ENCODE measurements around the gene SCLY. TPM values are rescaled to one million over a fixed set of nuclear protein-coding genes. Genes with fewer than 3 reads are reported as not detected.

SCLY gene
- total RNA-seq, 1 donor from 2014 or later = 109 TPM

GRCh38 chr2:238134393-238134785 lies 73.6 kb downstream of the SCLY start:
- intact Hi-C loops (cut with micrococcal nuclease) = no loop called here
- no peak overlapping the region for H3K27ac Mint-ChIP-seq

GRCh38 chr2:238135601-238136150 lies 74.9 kb downstream of the SCLY start:
- no peak for DNase-seq (ENCODE audit: low spot score)
- no peaks in the 10 kb centered on the region for H3K36me3 Mint-ChIP-seq (ENCODE audit: low read depth)
- H3K4me1 Mint-ChIP-seq (ENCODE audit: low read depth) = no peaks in the 10 kb centered on the region
- no peaks in the 10 kb centered on the region for H3K9me3 Mint-ChIP-seq
- intact Hi-C loops (cut with micrococcal nuclease) = loop anchor here (5.0 kb wide), 1 partner anchor 278 kb away; the partner anchor contains the start of gene RAMP1
- no peak overlapping the region for H3K27ac Mint-ChIP-seq
- H3K4me3 Mint-ChIP-seq = no peak overlapping the region
- peaks cover 2% of the 10 kb centered on the region for H3K27me3 Mint-ChIP-seq (ENCODE audit: insufficient read depth)

More at GRCh38 chr2:238134393-238134785, 73.6 kb downstream of the SCLY start:
- Mint-ChIP-seq H3K4me1 (ENCODE audit: low read depth) (no peaks in the 10 kb centered on the region), H3K27me3 (ENCODE audit: insufficient read depth) (peaks cover 2% of the 10 kb centered on the region), H3K9me3 (no peaks in the 10 kb centered on the region), H3K4me3 (no peak overlapping the region), H3K36me3 (ENCODE audit: low read depth) (no peaks in the 10 kb centered on the region)
- no peak for DNase-seq (ENCODE audit: low spot score)

- H3K27me3 Mint-ChIP-seq (ENCODE audit: insufficient read depth) = peaks cover 2% of the 10 kb centered on the region
- H3K9me3 Mint-ChIP-seq = no peaks in the 10 kb centered on the region
- intact Hi-C loops (cut with micrococcal nuclease) = loop anchor here (5.0 kb wide), 1 partner anchor 280 kb away; the partner anchor contains the start of gene RAMP1
- H3K4me3 Mint-ChIP-seq = no peak overlapping the region
- peaks cover 5% of the 10 kb centered on the region for H3K4me1 Mint-ChIP-seq (ENCODE audit: low read depth)
- no peak for DNase-seq (ENCODE audit: low spot score)
- H3K36me3 Mint-ChIP-seq (ENCODE audit: low read depth) = no peaks in the 10 kb centered on the region
- H3K27ac Mint-ChIP-seq = no peak overlapping the region
Measured at GRCh38 chr2:238136820-238137537, 76.2 kb downstream of the SCLY start.

GRCh38 chr2:238137885-238138284 lies 77.1 kb downstream of the SCLY start:
- no peak for DNase-seq (ENCODE audit: low spot score)
- Mint-ChIP-seq H3K4me3 (no peak overlapping the region), H3K27me3 (ENCODE audit: insufficient read depth) (peaks cover 2% of the 10 kb centered on the region), H3K9me3 (no peaks in the 10 kb centered on the region), H3K36me3 (ENCODE audit: low read depth) (no peaks in the 10 kb centered on the region), H3K4me1 (ENCODE audit: low read depth) (peaks cover 6% of the 10 kb centered on the region), H3K27ac (no peak overlapping the region)
- intact Hi-C loops (cut with micrococcal nuclease) = loop anchor here (5.0 kb wide), 1 partner anchor 281 kb away; the partner anchor contains the start of gene RAMP1

DNA sequence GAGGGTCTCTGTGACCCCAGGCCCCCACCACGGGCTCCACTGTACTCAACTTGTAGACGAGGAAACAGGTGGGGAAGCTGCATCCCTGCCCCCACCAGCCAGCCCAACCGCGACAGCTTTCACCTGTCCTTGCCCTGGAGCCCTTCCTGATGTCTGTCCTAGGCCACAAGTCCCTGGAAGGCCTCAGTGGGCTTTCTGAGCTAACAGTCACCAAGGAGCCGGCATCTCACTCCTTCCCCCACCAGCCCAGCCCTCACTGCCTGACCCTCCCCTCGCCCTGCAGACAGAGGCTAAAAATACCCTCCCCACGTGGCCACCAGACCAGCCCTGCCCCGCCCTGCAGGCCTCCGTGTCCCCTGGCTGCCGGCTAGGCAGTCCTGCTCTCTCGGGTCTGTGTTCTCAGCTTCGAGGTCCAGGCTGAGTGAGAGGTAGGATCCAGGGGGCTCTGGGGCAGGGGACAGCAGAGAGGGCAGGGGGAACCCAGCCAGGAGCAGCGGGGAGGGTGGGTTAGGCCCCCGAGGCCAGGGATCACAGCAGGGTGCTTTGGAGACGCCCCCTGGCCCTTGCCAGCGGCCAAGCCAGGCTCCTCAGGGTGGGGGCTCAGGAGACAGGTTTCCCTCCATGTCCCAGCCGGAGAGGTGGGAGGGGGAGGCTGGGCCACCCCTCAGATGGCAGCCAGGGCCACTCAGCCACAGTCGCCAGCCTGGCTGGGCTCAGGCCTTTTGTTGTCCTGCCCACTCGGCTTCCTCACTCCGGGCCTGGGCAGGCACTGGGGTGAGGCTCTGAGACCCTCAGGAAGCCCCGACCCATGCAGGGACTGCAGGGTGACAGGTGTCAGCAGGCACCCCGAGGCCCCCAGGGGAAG lies 77.8 kb downstream of the SCLY start, which contains the start of gene KLHL30:
Gene KLHL30, plus strand, starts transcription at position 338 of the 865 bp plus-strand sequence. CDS start 2,087 bp downstream, outside the sequence.
- Mint-ChIP-seq H3K36me3 (ENCODE audit: low read depth) (no peaks in the 10 kb centered on the region), H3K9me3 (no peaks in the 10 kb centered on the region), H3K4me1 (ENCODE audit: low read depth) (peaks cover 6% of the 10 kb centered on the region), H3K27me3 (ENCODE audit: insufficient read depth) (peaks cover 2% of the 10 kb centered on the region), H3K27ac (no peak within 1 kb of the TSS), H3K4me3 (no peak within 1 kb of the TSS)
- DNase-seq (ENCODE audit: low spot score) = no peak
- intact Hi-C loops (cut with micrococcal nuclease) = loop anchor here (1.0 to 5.0 kb wide), 2 partner anchors 170 to 281 kb away; partner anchors contain the start of gene RAMP1

GRCh38 chr2:238139196-238140039 lies 78.6 kb downstream of the SCLY start:
- DNase-seq (ENCODE audit: low spot score) = no peak
- intact Hi-C loops (cut with micrococcal nuclease) = loop anchor here (1.0 to 5.0 kb wide), 2 partner anchors 171 to 282 kb away; partner anchors contain the start of gene RAMP1
- no peaks in the 10 kb centered on the region for H3K9me3 Mint-ChIP-seq
- peaks cover 6% of the 10 kb centered on the region for H3K4me1 Mint-ChIP-seq (ENCODE audit: low read depth)
- no peak overlapping the region for H3K27ac Mint-ChIP-seq
- H3K36me3 Mint-ChIP-seq (ENCODE audit: low read depth) = no peaks in the 10 kb centered on the region
- peaks cover 2% of the 10 kb centered on the region for H3K27me3 Mint-ChIP-seq (ENCODE audit: insufficient read depth)
- H3K4me3 Mint-ChIP-seq = no peak overlapping the region

DNA sequence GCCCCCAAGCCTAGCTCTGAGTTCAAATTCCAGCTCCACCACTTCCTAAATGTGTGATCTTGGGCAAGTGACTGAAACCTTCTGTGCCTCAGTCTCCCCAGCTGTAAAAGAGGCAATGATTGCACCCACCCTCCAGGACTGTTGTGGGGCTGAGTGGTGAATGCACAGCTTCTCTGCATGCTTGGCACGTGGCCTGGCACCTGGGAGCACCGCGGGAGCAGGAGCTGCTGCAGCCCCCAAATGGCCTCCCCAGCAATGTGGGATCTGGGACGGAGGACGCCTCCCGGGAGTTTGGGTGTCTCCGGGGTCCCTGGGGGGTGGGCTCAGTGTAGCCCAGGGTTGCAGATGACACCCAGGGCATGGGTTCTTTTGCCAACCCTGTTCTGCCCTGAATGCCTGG lies 79.2 kb downstream of the SCLY start:
- no peaks in the 10 kb centered on the region for H3K36me3 Mint-ChIP-seq (ENCODE audit: low read depth)
- no peaks in the 10 kb centered on the region for H3K9me3 Mint-ChIP-seq
- no peak for DNase-seq (ENCODE audit: low spot score)
- no peak overlapping the region for H3K27ac Mint-ChIP-seq
- peaks cover 6% of the 10 kb centered on the region for H3K4me1 Mint-ChIP-seq (ENCODE audit: low read depth)
- no peak overlapping the region for H3K4me3 Mint-ChIP-seq
- H3K27me3 Mint-ChIP-seq (ENCODE audit: insufficient read depth) = peaks cover 2% of the 10 kb centered on the region
- intact Hi-C loops (cut with micrococcal nuclease) = no loop called here

GRCh38 chr2:238140721-238141540 lies 80.1 kb downstream of the SCLY start:
- Mint-ChIP-seq H3K36me3 (ENCODE audit: low read depth) (no peaks in the 10 kb centered on the region), H3K9me3 (no peaks in the 10 kb centered on the region), H3K27me3 (ENCODE audit: insufficient read depth) (peaks cover 2% of the 10 kb centered on the region), H3K4me1 (ENCODE audit: low read depth) (peaks cover 6% of the 10 kb centered on the region), H3K4me3 (no peak overlapping the region), H3K27ac (no peak overlapping the region)
- DNase-seq (ENCODE audit: low spot score) = no peak
- intact Hi-C loops (cut with micrococcal nuclease) = no loop called here

DNA sequence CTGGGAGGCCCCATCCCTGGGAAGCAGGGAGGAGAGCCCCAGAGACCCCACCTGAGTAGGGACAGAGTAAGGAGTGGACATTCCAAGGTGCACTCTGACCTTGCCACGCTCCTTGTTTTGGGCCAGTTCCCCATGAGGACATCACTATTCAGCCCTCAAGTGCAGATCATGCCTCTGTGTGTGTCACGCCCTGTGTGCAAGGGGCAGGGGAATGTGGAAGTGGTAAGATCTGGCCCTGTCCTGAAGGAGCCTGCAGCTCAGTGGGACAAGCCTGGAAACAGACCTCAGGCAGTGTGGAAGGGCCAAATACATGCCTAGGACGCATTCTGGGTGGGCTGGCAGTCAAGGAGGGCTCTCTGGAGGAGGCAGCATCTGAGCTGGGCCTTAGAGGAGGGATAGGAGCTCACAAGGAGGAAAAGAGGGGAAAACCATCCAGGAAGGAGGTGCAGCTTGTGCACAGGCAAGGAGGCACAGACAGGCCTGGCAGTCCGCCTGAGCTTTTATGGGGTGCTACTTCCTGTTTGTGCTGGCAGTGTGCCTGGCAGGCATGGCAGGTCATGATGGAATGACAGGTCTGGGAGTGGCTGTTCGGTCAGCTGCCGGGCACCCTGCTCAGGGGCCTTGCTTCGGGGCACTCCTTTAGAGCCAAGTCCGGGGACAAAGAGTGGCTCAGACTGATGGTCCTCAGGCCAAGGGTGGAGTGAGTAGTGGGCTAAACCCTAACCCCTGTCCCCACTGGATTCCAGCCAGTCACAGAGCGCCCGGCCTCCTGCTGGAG lies 80.9 kb downstream of the SCLY start:
- Mint-ChIP-seq H3K36me3 (ENCODE audit: low read depth) (no peaks in the 10 kb centered on the region), H3K9me3 (no peaks in the 10 kb centered on the region), H3K4me1 (ENCODE audit: low read depth) (peaks cover 6% of the 10 kb centered on the region), H3K27me3 (ENCODE audit: insufficient read depth) (no peaks in the 10 kb centered on the region), H3K27ac (no peak overlapping the region), H3K4me3 (no peak overlapping the region)
- intact Hi-C loops (cut with micrococcal nuclease) = no loop called here
- DNase-seq (ENCODE audit: low spot score) = no peak

DNA sequence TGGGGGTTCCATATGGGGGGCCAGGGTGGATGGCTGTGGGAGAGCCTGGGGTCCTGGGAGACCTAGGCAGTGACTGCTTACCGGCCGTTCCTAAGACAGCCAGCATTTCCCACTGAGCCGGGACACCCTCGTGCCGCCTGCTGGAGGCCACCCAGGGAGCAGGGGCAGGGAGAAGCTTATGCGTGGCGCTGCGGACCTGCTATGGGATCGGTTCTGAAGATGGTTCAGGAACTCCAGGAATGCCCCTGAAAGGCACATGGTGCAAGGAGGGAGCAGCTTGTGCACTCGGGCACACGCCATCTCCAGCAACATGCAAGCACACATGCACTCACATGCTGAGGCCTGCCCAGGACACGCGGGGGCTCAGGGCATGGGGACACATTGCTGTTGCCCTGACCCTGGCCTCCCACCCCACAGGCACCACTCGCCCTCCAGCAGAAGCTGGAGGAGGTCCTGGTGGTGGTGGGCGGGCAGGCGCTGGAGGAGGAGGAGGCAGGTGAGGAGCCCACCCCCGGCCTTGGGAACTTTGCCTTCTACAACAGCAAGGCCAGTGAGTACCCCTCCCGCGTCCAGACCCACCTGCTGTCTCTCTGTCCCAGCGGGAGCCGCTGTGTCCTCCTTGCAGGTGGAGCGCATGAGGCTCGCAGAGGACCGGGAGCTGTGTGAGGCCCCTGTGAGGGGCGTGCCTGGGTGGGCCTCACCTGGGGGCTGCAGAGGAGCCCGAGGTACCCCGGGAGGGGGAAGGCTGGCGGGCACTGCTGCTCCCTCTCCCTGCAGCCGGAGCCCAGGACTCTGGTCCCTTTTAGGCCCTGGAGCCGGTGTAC lies 81.8 kb downstream of the SCLY start:
- H3K36me3 Mint-ChIP-seq (ENCODE audit: low read depth) = no peaks in the 10 kb centered on the region
- DNase-seq (ENCODE audit: low spot score) = no peak
- no peak overlapping the region for H3K4me3 Mint-ChIP-seq
- H3K27ac Mint-ChIP-seq = no peak overlapping the region
- intact Hi-C loops (cut with micrococcal nuclease) = no loop called here
- H3K4me1 Mint-ChIP-seq (ENCODE audit: low read depth) = peaks cover 6% of the 10 kb centered on the region
- H3K9me3 Mint-ChIP-seq = no peaks in the 10 kb centered on the region
- no peaks in the 10 kb centered on the region for H3K27me3 Mint-ChIP-seq (ENCODE audit: insufficient read depth)

Measured in activated T-helper 1 cell treated with anti-CD3 and anti-CD28 coated beads, Interleukin-12 subunit alpha, Interleukin-12 subunit beta, Interleukin-2, Interleukin-4 antibody, amounts not matched to agents 30 ng/mL and 10 ng/mL and 1 ng/mL, durations not matched to agents 14 hours and 24 hours and 36 hours (primary cell).